GM12891 (cell line): ENCODE measurements around the gene STBD1.
"Not testable (repeated sequence)": the region's sequence is repeated elsewhere in the genome, so short reads cannot be mapped to it uniquely, and the experiment has no call there.

ENCODE experiments used
- DNase-seq: peaks from one replicate; pipeline ENCODE4 v3.0.0; 2011; ENCODE audit warnings: low spot score; ENCODE audit not compliant: insufficient read length
- FAIRE-seq: peaks from 2 replicates; lab custom pipeline; 2011; peaks lifted over from hg19 to GRCh38; lab: Jason Lieb, UNC
- PAX5 ChIP-seq: IDR thresholded peaks from 2 replicates; pipeline ENCODE4 v1.6.1; 2011; ENCODE audit warnings: low read length, moderate library complexity, mild to moderate bottlenecking; ENCODE audit not compliant: insufficient read depth, severe bottlenecking
- POLR2A ChIP-seq: IDR thresholded peaks from 2 replicates; pipeline ENCODE4 v1.6.1; 2011; ENCODE audit warnings: low read depth, low read length, control low read depth
- POLR2AphosphoS5 ChIP-seq: IDR thresholded peaks from 2 replicates; pipeline ENCODE4 v1.6.1; 2011; ENCODE audit warnings: low read depth, low read length, control low read depth
- POU2F2 ChIP-seq: IDR thresholded peaks from 2 replicates; pipeline ENCODE4 v1.6.1; 2011; ENCODE audit warnings: low read depth, mild to moderate bottlenecking, control low read depth, low read length, moderate library complexity
- SPI1 ChIP-seq: IDR thresholded peaks from 2 replicates; pipeline ENCODE4 v1.6.1; 2011; ENCODE audit warnings: low read depth, low read length, control low read depth
- TAF1 ChIP-seq: IDR thresholded peaks from 2 replicates; pipeline ENCODE4 v1.6.1; 2011; ENCODE audit warnings: low read depth, low read length, control low read depth

The STBD1 gene

GRCh38 chr4:76272582-76272981 is 34.0 kb upstream of the STBD1 start:
- DNase-seq, result no peak
- TF ChIP-seq PAX5, result no peak
- no peak for TF ChIP-seq POLR2AphosphoS5
- TF ChIP-seq SPI1, result no peak
- no peak for TF ChIP-seq TAF1
- TF ChIP-seq POU2F2, result no peak
- no peak for TF ChIP-seq POLR2A
- FAIRE-seq, result no peak

GRCh38 chr4:76272999-76273398 is 33.5 kb upstream of the STBD1 start:
- no peak for FAIRE-seq
- DNase-seq, result no peak
- TF ChIP-seq POU2F2 (no peak), PAX5 (no peak), POLR2AphosphoS5 (no peak), SPI1 (no peak), TAF1 (no peak), POLR2A (no peak)

GRCh38 chr4:76275486-76276124 is 30.9 kb upstream of the STBD1 start:
- FAIRE-seq (no peak), DNase-seq (no peak)
- TF ChIP-seq POLR2A (no peak), TAF1 (no peak), SPI1 (no peak), PAX5 (no peak), POU2F2 (no peak), POLR2AphosphoS5 (no peak)

- DNase-seq, result no peak
- no peak for TF ChIP-seq PAX5
- no peak for FAIRE-seq
Measured at GRCh38 chr4:76276813-76277212, 29.7 kb upstream of the STBD1 start.

DNA sequence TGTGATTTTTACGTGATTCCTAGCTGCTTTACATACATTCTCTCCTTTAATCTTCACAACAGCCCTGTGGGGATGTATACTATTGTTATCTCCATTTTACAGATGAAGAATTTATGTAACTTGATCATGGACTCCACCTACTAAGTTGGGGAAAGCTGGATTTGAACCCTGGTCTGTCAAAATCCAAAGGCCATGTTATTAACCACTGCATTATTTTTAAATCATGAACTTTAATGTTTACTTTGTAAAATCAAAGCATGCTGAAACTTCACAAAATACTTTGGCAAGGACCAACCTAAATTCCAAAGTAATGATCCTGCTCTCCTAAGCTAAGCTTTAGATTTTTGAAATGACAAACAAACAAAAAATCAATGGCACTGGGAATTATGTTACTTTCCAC is 28.9 kb upstream of the STBD1 start:
- TF ChIP-seq SPI1 (no peak), PAX5 (no peak), POLR2AphosphoS5 (no peak), POLR2A (no peak), POU2F2 (no peak), TAF1 (no peak)
- FAIRE-seq, result no peak
- no peak for DNase-seq

GRCh38 chr4:76278583-76278982 is 27.9 kb upstream of the STBD1 start:
- DNase-seq, result no peak

GRCh38 chr4:76279462-76279861 is 27.1 kb upstream of the STBD1 start:
- no peak for FAIRE-seq
- no peak for DNase-seq
- TF ChIP-seq SPI1 (no peak), POU2F2 (no peak), TAF1 (no peak), POLR2AphosphoS5 (no peak), PAX5 (no peak), POLR2A (no peak)

More at GRCh38 chr4:76278583-76278982, 27.9 kb upstream of the STBD1 start:
- no peak for FAIRE-seq
- TF ChIP-seq POLR2A (no peak), POLR2AphosphoS5 (no peak)

DNA sequence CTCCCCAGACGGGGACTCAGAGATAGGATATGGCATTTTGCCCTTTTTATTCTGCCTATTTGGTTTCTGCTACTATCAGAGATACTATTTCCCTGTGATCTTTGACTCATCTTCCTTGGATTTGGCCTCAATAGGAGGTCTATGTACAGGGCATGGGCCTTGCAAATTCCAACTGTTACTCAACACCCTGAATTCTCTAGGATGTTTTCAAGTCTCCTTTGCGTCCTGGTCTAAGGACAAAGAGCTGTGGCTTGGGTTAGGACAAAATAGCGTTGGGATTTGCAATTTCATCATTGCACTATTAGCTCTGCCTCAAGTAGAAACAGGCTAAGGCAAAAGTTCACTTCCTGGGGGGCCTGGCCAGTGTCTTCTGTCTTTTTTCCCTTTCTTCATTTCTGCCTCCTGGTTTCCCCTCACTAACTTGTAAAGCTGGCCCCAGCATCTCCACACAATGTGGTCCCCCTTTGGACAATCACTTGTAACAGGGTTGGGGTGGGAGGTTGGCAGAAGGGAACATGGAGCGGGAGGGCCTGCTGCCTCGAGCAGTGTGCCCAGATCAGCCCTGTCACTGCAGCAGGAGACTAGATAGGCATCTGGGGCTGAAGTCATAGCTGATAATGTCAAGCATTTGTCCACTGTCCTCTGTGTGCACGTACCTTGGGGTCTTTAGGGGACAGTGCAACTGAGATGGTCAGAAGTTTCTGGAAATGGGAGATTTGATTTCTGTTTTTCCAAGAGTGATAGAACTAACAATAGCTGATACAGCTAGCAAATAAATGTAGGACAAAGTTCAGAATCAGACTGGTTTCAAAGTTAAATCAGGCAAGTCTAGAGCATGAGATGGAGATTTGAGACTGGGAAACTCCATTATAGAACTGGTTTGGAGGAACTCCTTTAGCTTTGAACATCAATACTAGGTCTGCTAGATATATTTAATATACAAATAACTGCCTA is 25.8 kb upstream of the STBD1 start:
- no peak for FAIRE-seq
- TF ChIP-seq PAX5 (no peak), TAF1 (no peak), POU2F2 (no peak), POLR2AphosphoS5 (no peak), SPI1 (no peak), POLR2A (no peak)
- DNase-seq, result no peak

DNA sequence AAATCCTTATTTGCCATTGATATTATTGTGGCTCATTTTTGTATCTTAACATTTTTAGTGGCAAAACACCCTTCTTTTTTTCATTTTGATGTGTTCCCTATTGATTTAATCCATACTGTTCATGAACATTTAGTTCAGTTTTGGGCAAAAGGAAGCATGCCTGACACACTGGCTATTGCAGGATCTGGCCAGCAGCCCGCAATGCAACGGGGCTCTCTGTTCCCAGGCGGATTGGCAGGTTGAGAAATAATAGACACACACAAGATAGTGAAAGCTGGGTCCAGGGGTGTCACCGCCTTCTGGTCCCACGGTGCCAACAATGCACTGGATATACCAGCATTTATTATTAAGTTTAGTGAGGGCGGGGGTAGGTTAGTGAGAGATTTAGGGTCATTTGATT is 24.9 kb upstream of the STBD1 start:
- FAIRE-seq, result not testable (repeated sequence)

More for the DNA sequence above, 24.9 kb upstream of the STBD1 start:
- not testable (repeated sequence) for DNase-seq
